BLaER1 treated with 17β-estradiol and CSF1 and Interleukin-3, amounts not matched to agents 10 nM and 100 nM (cell line): ENCODE measurements around the gene C10orf143.

Source experiments
- H3K27ac ChIP-seq, 11 experiments: shearing (Covaris generic); formaldehyde crosslinking; 2 replicates each; pipeline ENCODE4 v1.8.1; 2022
- H3K27me3 ChIP-seq, 11 experiments: shearing (Covaris generic); formaldehyde crosslinking; 2 replicates each; pipeline ENCODE4 v1.8.1; 2022
- H3K36me3 ChIP-seq, 11 experiments: shearing (Covaris generic); formaldehyde crosslinking; 2 replicates each; pipeline ENCODE4 v1.8.1; 2022
- H3K4me1 ChIP-seq, 10 experiments: shearing (Covaris generic); formaldehyde crosslinking; 2 replicates each; pipeline ENCODE4 v1.8.1; 2022
- H3K4me2 ChIP-seq, 11 experiments: shearing (Covaris generic); formaldehyde crosslinking; 2 replicates each; pipeline ENCODE4 v1.8.1; 2022
- H3K4me3 ChIP-seq, 10 experiments: shearing (Covaris generic); formaldehyde crosslinking; 2 replicates each; pipeline ENCODE4 v1.8.1; 2022
- H3K9ac ChIP-seq, 11 experiments: shearing (Covaris generic); formaldehyde crosslinking; 2 replicates each; pipeline ENCODE4 v1.8.1; 2022
- H3K9me3 ChIP-seq, 11 experiments: shearing (Covaris generic); formaldehyde crosslinking; replicated peaks in 1 of 11; 2 replicates each; pipeline ENCODE4 v1.8.1; 2022
- H4K20me1 ChIP-seq, 11 experiments: shearing (Covaris generic); formaldehyde crosslinking; 2 replicates each; pipeline ENCODE4 v1.8.1; 2022
- Cebpa-rat ChIP-seq, 11 experiments: shearing (Covaris generic); IDR thresholded peaks; 2 replicates each; pipeline ENCODE4 v1.8.1; 2022

C10orf143 gene

GRCh38 chr10:130016095-130016494, 94.5 kb downstream of the C10orf143 start:
- Histone ChIP-seq H3K36me3 (no peaks in the 10 kb centered on the region), H3K9me3 (no peaks in the 10 kb centered on the region; a peak in 1 of 22 replicates), H3K4me1 (peaks cover 23 to 45% (median 31%) of the 10 kb centered on the region in 10 experiments), H3K27me3 (no peaks in the 10 kb centered on the region), H3K4me2 (no peak overlapping the region), H4K20me1 (peaks cover 0 to 2% (median 0%) of the 10 kb centered on the region in 11 experiments; a peak in 1 of 22 replicates), H3K9ac (no peak overlapping the region), H3K27ac (no peak overlapping the region), H3K4me3 (no peak overlapping the region)
- no peak for TF ChIP-seq Cebpa-rat (IDR thresholded peaks at IDR 0.05)

GRCh38 chr10:130015075-130015695, 95.4 kb downstream of the C10orf143 start:
- no peak overlapping the region for H3K9ac ChIP-seq
- peaks cover 0 to 3% (median 0%) of the 10 kb centered on the region in 11 experiments; a peak in 2 of 22 replicates for H3K9me3 ChIP-seq
- H3K27ac ChIP-seq: no peak overlapping the region
- H3K36me3 ChIP-seq: no peaks in the 10 kb centered on the region
- no peaks in the 10 kb centered on the region for H3K27me3 ChIP-seq
- peaks cover 14 to 36% (median 23%) of the 10 kb centered on the region in 10 experiments for H3K4me1 ChIP-seq
- no peak for TF ChIP-seq Cebpa-rat (IDR thresholded peaks at IDR 0.05)
- no peaks in the 10 kb centered on the region for H4K20me1 ChIP-seq
- H3K4me2 ChIP-seq: no peak overlapping the region
- no peak overlapping the region for H3K4me3 ChIP-seq

GRCh38 chr10:130014263-130015074, 96.2 kb downstream of the C10orf143 start:
- Histone ChIP-seq H3K27me3 (no peaks in the 10 kb centered on the region), H3K9me3 (peaks cover 0 to 5% (median 0%) of the 10 kb centered on the region in 11 experiments; a peak in 2 of 22 replicates), H3K36me3 (no peaks in the 10 kb centered on the region), H3K27ac (no peak overlapping the region), H4K20me1 (no peaks in the 10 kb centered on the region), H3K9ac (no peak overlapping the region), H3K4me2 (no peak overlapping the region), H3K4me3 (no peak overlapping the region), H3K4me1 (peaks cover 12 to 30% (median 19%) of the 10 kb centered on the region in 10 experiments)
- no peak for TF ChIP-seq Cebpa-rat (IDR thresholded peaks at IDR 0.05)
